Dermis microvascular lymphatic vessel endothelial cell (primary cell): ENCODE results near the gene SLC12A9. TPM values are rescaled to one million over a fixed set of nuclear protein-coding genes. Genes with fewer than 3 reads are reported as not detected.

Source experiments
- DNase-seq, 2 donors: peaks; one replicate each; pipeline versions ENCODE4 v3.0.0 to v3.0.0-alpha.2; 2010; ENCODE audit warnings: low read depth in 2 of 2
- total RNA-seq: library from RNA; depleted of rRNA; stranded (reverse); fragments of >200 nt; gene quantifications from 2 replicates; pipeline ENCODE4 v1.2.1, GENCODE V29; 2014

The SLC12A9 gene
- total RNA-seq, 1 donor from 2014 or later, result 28.9 TPM

DNA sequence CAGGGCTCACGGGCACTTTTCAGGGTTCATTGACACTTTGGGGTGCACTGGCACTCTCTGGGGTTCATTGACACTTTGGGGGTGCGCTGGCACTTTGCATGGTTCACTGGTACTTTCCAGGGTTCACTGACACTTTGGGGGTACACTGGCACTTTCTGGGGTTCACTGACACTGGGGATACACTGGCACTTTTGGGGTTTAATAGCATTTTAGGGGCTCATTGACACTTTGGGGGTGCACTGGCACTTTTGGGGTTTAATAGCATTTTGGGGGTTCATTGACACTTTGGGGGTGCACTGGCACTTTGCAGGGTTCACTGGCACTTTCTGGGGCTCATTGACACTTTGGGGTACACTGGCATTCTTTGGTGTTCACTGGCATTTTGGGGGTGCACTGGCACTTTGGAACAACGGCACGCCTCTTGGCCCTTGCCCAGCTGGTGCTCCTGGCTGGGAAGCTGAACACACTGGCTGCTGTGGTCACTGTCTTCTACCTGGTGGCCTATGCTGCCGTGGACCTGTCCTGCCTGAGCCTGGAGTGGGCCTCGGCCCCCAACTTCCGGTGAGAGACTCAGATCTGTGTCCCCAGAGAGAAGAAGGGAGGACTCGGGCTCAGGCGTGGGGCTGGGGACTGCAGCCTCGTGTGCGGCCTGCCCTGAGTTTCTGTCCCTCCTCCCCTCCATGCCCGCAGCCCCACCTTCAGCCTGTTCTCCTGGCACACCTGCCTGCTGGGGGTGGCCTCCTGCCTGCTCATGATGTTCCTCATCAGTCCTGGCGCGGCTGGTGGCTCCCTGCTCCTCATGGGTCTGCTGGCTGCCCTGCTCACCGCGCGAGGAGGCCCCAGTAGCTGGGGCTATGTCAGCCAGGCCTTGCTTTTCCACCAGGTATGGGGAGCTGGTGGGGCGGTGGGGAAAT is 8.4 kb downstream of the SLC12A9 start:
- no peak for DNase-seq

- no peak for DNase-seq
These were observed 9.1 kb downstream of the SLC12A9 start for GRCh38 chr7:100861616-100861985.

DNA sequence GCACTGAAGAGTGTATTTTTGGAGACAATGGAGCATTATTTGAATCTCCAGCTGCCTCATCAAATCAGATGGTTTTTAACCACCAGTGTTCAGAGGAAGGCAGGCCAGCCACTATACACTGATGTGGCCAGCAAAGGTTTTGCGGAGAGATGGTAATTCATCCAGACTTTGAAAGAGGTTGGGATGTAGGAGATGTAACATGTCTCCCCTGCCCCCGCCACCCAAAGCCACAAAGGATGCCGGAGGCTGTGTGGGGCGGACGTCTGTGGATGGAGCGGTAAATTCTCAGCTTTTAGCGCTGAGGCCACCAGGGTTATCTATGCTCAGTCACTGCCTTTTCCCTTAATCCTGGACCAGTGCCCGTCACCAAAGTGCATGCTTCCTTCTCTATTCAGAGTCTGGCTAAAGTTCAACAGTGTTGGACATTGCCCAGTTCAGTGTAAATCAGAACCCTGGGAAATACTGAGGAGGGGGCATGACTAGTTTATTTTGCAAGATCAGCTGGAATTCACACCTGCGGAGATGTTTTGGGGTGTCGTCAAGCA is 11.0 kb downstream of the SLC12A9 start:
- peak; percentile 73 to 80 for DNase-seq

DNA sequence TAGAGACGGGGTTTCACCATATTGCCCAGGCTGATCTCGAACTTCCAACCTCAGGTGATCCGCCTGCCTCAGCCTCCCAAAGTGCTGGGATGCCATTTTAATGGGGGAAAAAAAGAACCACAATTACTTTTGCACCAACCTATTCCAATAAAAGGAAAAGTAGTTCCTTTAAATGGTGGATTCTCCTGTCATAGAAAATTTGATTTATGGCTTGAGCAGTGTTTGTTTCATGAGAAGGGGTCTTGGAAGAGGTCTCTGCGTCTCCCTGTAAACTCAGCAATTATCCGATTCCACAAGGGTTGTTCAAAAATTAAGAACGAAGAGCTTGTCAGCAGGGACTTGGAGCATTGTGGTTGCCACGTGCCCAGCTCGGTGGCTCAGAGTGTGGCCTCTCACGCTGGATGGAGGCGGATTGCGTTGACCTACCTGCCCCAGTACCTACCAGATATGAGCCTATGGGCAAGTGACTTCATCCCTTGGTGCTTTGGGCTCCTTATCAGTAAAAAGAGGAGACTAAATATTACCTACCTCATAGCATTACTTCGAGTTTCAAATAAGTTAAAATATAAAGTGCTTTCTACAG is 11.8 kb downstream of the SLC12A9 start:
- no peak for DNase-seq

- peak in 1 of 2 donors; percentile 67 for DNase-seq
These were observed 12.9 kb downstream of the SLC12A9 start for GRCh38 chr7:100865372-100865911.

- peak in 1 of 2 donors; percentile 57 for DNase-seq
These were observed 13.6 kb downstream of the SLC12A9 start for GRCh38 chr7:100865938-100866728.

- DNase-seq, result no peak
These were observed 14.2 kb downstream of the SLC12A9 start for GRCh38 chr7:100866729-100867039.

DNA sequence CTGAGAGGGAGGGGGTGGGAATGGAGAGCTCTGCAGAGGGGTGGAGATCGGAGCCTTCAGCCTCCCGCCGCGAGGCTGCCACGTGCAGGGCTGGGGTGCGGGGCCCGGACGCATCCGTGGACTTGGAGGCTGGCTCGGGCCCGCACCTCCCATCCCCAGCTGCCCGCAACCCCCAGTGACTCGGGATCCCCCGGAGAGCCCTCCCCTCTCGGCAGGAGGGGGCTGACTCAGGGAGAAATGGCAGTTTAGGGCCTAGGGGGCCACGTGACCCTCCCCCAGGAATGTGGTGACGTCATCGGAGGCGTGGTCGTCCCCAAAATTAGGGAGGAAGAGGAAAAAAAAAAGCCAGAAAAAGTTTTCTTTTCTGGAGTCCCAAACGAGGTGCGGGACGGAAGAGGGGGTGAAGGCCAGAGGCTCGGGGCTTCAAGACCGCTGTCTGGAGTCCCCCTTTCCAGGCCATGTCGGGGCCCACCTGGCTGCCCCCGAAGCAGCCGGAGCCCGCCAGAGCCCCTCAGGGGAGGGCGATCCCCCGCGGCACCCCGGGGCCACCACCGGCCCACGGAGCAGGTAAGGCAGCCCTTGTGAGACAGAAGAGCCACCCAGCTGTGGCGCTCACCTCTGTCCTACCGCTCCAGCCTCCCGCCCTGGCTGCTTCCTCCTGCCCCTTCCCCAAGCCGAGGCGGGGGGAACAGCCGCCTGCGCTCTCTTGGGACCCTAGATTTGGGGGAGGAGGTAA is 14.7 kb downstream of the SLC12A9 start, which contains the start of gene TRIP6:
Gene TRIP6 (plus strand): TSS at position 348 of the 736 bp plus-strand sequence. CDS start 111 bp downstream, at position 459.
- DNase-seq, result peak in 1 of 2 donors; percentile 73

GRCh38 chr7:100867776-100868485 is 15.4 kb downstream of the SLC12A9 start:
- DNase-seq, result no peak

DNA sequence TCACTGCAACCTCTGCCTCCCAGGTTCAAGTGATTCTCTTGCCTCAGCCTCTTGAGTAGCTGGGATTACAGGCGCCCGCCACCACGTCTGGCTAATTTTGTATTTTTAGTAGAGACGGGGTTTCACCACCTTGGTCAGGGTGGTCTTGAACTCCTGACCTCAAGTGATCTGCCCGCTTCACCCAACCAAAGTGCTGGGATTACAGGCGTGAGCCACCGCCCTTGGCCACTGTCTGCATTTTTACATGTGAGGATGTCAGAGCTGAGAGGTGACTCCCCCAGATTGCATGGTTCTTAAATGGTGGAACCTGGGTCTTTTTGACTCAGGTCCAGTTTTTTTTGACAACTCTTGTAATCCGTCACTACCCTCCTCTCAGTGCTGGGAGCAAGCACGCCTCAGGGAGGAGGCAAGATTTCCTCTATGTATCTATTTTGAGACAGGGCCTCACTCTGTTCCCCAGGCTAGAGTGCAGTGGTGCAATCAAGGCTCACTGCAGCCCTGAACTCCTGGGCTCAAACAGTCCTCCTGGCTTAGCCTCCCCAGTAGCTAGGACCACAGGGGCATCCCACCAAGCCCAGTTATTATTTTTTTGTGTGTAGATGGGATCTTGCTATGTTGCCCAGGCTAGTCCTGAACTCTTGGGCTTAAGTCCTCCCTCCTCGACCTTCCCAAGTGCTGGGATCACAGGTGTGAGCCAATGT is 21.2 kb downstream of the SLC12A9 start:
- DNase-seq, result no peak

DNA sequence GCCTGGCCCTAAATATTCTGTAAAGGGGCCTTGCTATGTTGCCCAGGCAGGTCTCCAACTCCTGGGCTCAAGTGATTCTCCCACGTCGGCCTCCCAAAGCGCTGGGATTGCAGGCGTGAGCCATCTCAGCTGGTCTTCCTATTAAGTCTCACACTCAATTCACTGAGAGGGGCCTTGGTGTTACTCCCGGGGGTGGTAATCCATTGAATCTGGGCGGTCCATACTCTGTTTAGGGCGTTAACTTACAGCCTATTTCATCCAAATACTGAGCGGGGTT is 21.7 kb downstream of the SLC12A9 start:
- DNase-seq, result no peak

DNA sequence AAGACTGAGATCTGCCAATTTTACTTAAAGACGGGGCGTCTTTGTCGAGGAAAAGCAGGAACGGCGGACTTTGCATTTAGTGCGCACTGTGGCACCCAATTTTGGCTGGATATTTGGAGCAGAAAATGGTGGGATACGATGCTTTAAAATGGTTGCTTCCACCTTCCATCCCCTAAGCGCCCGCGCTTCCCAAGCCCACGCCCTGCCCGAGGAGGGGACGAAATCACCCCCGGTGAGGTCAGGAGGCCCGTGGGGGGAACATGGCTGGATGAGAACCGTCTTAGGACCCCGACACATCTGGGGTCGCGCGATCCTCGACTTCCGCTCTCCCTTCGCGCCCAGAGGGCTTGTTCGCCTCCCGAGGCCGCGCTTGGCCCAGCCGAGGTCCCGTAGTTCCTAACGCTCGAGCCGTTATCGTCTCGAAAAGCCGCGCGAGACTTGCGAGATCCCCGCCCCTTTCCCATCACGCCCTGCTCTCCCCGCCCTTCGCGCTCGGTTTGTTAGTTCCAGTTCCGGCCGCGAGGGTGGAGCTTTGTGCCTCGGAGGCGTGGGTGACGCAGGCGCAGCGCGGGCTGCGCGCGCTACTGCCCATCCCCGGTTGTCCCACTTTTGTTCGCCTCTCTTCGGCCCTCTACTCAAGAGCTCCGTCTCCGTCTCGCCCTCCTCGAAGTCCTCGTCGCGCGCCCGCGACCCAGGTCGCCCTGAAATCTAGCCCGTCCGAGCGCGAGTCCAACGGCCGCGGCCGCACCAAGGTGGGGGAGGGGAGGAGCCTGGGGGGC is 22.3 kb downstream of the SLC12A9 start, which contains the start of gene SRRT:
Gene SRRT (plus strand): TSS at position 527 of the 779 bp plus-strand sequence. CDS start 488 bp downstream, outside the sequence.
- peak; percentile 96 to 98 for DNase-seq

- DNase-seq, result peak in 1 of 2 donors; percentile 32
These were observed 22.8 kb downstream of the SLC12A9 start for GRCh38 chr7:100875356-100875751.

DNA sequence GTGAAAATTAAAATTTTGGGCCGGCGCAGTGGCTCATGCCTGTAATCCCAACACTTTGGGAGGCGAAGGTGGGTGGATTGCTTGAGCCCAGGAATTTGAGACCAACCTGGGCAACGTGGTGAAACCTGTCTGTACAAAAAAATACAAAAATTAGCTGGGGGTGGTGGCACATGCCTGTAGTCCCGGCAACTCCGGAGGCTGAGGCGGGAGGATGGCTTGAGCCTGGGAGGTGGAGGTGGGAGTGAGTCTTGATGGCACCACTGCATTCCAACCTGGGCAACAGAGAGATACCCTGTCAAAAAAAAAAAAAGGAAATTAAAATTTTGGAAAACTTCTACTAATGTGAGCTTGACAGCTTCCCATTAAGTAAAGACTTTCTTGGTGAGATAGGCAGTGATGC is 25.5 kb downstream of the SLC12A9 start:
- DNase-seq, result no peak

DNA sequence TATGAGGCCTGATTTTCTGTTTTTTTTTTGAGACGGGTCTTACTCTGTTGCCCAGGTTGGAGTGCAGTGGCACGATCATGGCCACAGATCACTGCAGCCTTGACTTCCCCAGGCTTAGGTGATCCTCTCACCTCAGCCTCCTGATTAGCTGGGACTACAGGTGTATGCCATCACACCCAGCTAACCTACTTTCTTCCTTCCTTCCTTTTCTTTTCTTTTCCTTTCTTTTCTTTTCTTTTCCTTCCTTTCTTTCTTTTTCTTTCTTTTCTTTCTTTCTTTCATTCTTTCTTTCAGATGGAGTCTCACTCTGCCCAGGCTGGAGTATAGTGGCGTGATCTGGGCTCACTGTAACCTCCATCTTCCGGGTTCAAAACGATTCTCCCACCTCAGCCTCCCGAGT is 26.2 kb downstream of the SLC12A9 start:
- DNase-seq, result no peak

DNA sequence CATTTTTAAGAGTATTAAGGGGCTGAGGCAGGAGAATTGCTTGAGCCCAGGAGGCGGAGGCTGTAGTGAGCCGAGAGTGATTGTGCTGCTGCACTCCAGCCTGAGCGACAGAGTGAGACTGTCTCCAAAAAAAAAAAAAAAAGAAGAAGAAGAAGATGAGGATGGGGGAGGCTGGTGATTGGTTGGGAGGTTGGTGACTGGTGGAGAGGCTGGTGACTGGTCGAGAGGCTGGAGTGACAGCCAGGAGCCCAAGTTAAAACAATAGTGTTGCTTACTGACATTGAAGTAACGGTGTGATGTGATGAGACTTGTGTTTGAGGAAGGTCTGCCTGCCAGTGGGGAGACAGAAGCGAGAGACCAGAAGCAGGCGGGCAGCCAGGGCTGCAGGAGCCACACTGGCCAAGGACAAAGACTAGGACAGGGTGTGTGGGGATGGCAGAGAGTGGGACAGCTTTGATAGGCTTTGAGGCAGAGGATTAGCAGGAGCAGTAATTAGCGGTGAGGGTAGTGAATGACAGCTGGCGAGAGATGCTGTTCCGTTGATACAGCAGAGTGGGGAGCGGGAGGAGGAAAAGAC is 27.3 kb downstream of the SLC12A9 start:
- no peak for DNase-seq

DNA sequence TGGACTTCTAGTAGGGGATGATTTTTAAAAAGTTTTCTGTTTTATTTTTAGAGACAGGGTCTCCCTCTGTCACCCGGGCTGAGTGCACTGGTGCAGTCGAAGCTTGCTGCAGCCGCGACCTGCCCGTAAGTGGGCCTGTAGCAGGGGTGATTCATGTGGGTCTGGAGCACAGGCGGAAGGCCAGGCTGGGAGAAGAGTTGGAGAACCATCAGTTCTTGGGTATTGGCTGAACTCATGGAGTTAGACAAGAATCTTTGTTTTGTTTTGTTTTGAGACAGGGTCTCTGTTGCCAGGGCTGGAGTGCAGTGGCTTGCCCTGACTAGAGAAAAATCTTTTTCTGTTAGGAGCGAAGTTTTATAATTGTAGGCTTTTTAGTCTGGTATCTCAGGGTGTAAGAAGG is 28.1 kb downstream of the SLC12A9 start:
- DNase-seq, result no peak

DNA sequence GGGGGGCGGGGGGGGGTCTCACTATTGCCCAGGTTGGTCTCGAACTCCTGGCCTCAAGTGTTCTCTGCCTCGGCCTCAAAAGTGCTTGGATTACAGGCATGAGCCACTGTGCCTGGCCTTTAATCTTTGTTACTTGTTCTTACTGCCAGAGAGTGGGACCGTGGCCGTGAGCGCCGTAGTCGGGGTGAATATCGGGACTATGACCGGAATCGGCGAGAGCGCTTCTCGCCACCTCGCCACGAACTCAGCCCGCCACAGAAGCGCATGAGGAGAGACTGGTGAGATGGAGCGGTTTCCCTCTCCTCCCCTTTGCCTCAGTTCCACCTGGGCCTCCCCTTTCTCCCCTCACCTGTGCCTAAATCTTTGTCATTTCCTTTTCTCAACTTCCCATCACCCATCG is 28.6 kb downstream of the SLC12A9 start:
- DNase-seq, result no peak

- DNase-seq, result no peak
These were observed 29.7 kb downstream of the SLC12A9 start for GRCh38 chr7:100882201-100882600.
